ENCODE measurements around the gene MICOS13. TPM values are rescaled to one million over a fixed set of nuclear protein-coding genes. Genes with fewer than 3 reads are reported as not detected.
"Not testable (repeated sequence)": the region's sequence is repeated elsewhere in the genome, so short reads cannot be mapped to it uniquely, and the experiment has no call there.

MICOS13 gene
- total RNA-seq, 1 donor from 2014 or later: 22.8 TPM

- Mint-ChIP-seq H3K27me3 (ENCODE audit: unreplicated experiment) (peaks cover 15% of the 10 kb centered on the region), H3K27ac (ENCODE audit: unreplicated experiment) (no peak overlapping the region), H3K9me3 (ENCODE audit: unreplicated experiment) (peaks cover 16% of the 10 kb centered on the region), H3K36me3 (ENCODE audit: unreplicated experiment) (no peaks in the 10 kb centered on the region), H3K4me1 (ENCODE audit: low read depth, unreplicated experiment) (no peaks in the 10 kb centered on the region), H3K4me3 (ENCODE audit: unreplicated experiment) (peak overlapping the region; percentile 81)
- no peak for TF ChIP-seq CTCF (IDR thresholded peaks at IDR 0.05; ENCODE audit: partially characterized antibody, unreplicated experiment)
- no peak for DNase-seq
Measured at GRCh38 chr19:5692723-5693194, 12.4 kb upstream of the MICOS13 start.

GRCh38 chr19:5691822-5692722, 11.8 kb upstream of the MICOS13 start:
- Mint-ChIP-seq H3K36me3 (ENCODE audit: unreplicated experiment) (no peaks in the 10 kb centered on the region), H3K9me3 (ENCODE audit: unreplicated experiment) (peaks cover 16% of the 10 kb centered on the region), H3K4me3 (ENCODE audit: unreplicated experiment) (peak overlapping the region; percentile 81), H3K27me3 (ENCODE audit: unreplicated experiment) (peaks cover 15% of the 10 kb centered on the region), H3K4me1 (ENCODE audit: low read depth, unreplicated experiment) (no peaks in the 10 kb centered on the region), H3K27ac (ENCODE audit: unreplicated experiment) (peak overlapping the region; percentile 75)
- no peak for TF ChIP-seq CTCF (IDR thresholded peaks at IDR 0.05; ENCODE audit: partially characterized antibody, unreplicated experiment)
- no peak for DNase-seq

- H3K4me1 Mint-ChIP-seq (ENCODE audit: low read depth, unreplicated experiment): no peaks in the 10 kb centered on the region
- DNase-seq: no peak
- peaks cover 16% of the 10 kb centered on the region for H3K9me3 Mint-ChIP-seq (ENCODE audit: unreplicated experiment)
- H3K36me3 Mint-ChIP-seq (ENCODE audit: unreplicated experiment): no peaks in the 10 kb centered on the region
- peak overlapping the region; percentile 93 for H3K27ac Mint-ChIP-seq (ENCODE audit: unreplicated experiment)
- peaks cover 15% of the 10 kb centered on the region for H3K27me3 Mint-ChIP-seq (ENCODE audit: unreplicated experiment)
- TF ChIP-seq CTCF (IDR thresholded peaks at IDR 0.05; ENCODE audit: partially characterized antibody, unreplicated experiment): no peak
- H3K4me3 Mint-ChIP-seq (ENCODE audit: unreplicated experiment): peak overlapping the region; percentile 96
Measured at GRCh38 chr19:5690955-5691821, 10.9 kb upstream of the MICOS13 start.

- peak; percentile 99 for DNase-seq
- peak within 1 kb of the TSS; percentile 96 for H3K4me3 Mint-ChIP-seq (ENCODE audit: unreplicated experiment)
- peaks cover 18% of the 10 kb centered on the region for H3K9me3 Mint-ChIP-seq (ENCODE audit: unreplicated experiment)
- H3K27ac Mint-ChIP-seq (ENCODE audit: unreplicated experiment): peak within 1 kb of the TSS; percentile 93
- H3K36me3 Mint-ChIP-seq (ENCODE audit: unreplicated experiment): no peaks in the 10 kb centered on the region
- peak; percentile 93 for TF ChIP-seq CTCF (IDR thresholded peaks at IDR 0.05; ENCODE audit: partially characterized antibody, unreplicated experiment)
- H3K27me3 Mint-ChIP-seq (ENCODE audit: unreplicated experiment): peaks cover 18% of the 10 kb centered on the region
- no peaks in the 10 kb centered on the region for H3K4me1 Mint-ChIP-seq (ENCODE audit: low read depth, unreplicated experiment)
Measured at GRCh38 chr19:5690125-5690954, 10.0 kb upstream of the MICOS13 start, which contains the start of gene RPL36. Gene RPL36 (plus strand): TSS chr19:5690295. CDS start chr19:5690508, 213 bp downstream.

GRCh38 chr19:5688262-5688881, 8.1 kb upstream of the MICOS13 start:
- not testable (repeated sequence) for H3K27ac Mint-ChIP-seq (ENCODE audit: unreplicated experiment); H3K36me3 Mint-ChIP-seq (ENCODE audit: unreplicated experiment); H3K4me1 Mint-ChIP-seq (ENCODE audit: low read depth, unreplicated experiment); DNase-seq
- Mint-ChIP-seq H3K27me3 (ENCODE audit: unreplicated experiment) (peaks cover 18% of the 10 kb centered on the region), H3K9me3 (ENCODE audit: unreplicated experiment) (peaks cover 20% of the 10 kb centered on the region), H3K4me3 (ENCODE audit: unreplicated experiment) (peak overlapping the region; percentile 49)

All from glutamatergic neuron (in vitro differentiated cells).